H9 (cell line): ENCODE measurements around the gene TGM4. TPM values are rescaled to one million over a fixed set of nuclear protein-coding genes. Genes with fewer than 3 reads are reported as not detected.

Source experiments
- DNase-seq: peaks from one replicate; pipeline ENCODE4 v3.0.0-alpha.2; 2017
- H2AFZ ChIP-seq: one replicate; pipeline ENCODE4 v1.6.1; 2013; ENCODE audit warnings: mild to moderate bottlenecking, low read length, control low read depth, moderate library complexity
- H2AK5ac ChIP-seq: 2 replicates; pipeline ENCODE4 v1.6.1; 2013; ENCODE audit warnings: low read length, control low read depth, mixed read lengths; ENCODE audit not compliant: insufficient read length
- H2BK120ac ChIP-seq: one replicate; pipeline ENCODE4 v1.6.1; 2013; ENCODE audit warnings: low read depth, mild to moderate bottlenecking, low read length, control low read depth, inconsistent platforms; ENCODE audit not compliant: poor library complexity, severe bottlenecking
- H2BK12ac ChIP-seq: 2 replicates; pipeline ENCODE4 v1.6.1; 2013; ENCODE audit warnings: low read length, control low read depth, mixed read lengths, low read depth; ENCODE audit not compliant: insufficient read length
- H2BK15ac ChIP-seq: 2 replicates; pipeline ENCODE4 v1.6.1; 2013; ENCODE audit warnings: low read depth, low read length, control low read depth
- H2BK20ac ChIP-seq: one replicate; pipeline ENCODE4 v1.6.1; 2013; ENCODE audit warnings: low read depth, mild to moderate bottlenecking, low read length, control low read depth, inconsistent platforms; ENCODE audit not compliant: poor library complexity, severe bottlenecking
- H2BK5ac ChIP-seq: 2 replicates; pipeline ENCODE4 v1.6.1; 2013; ENCODE audit warnings: low read length, control low read depth, mixed read lengths; ENCODE audit not compliant: insufficient read length
- H3K14ac ChIP-seq: 2 replicates; pipeline ENCODE4 v1.6.1; 2013; ENCODE audit warnings: low read length, control low read depth; ENCODE audit not compliant: insufficient read depth
- H3K18ac ChIP-seq: 2 replicates; pipeline ENCODE4 v1.6.1; 2013; ENCODE audit warnings: low read depth, mild to moderate bottlenecking, mixed read lengths, low read length, control low read depth; ENCODE audit not compliant: insufficient read length
- H3K23ac ChIP-seq: 2 replicates; pipeline ENCODE4 v1.6.1; 2013; ENCODE audit warnings: low read length, control low read depth, mixed read lengths, low read depth; ENCODE audit not compliant: insufficient read length
- H3K23me2 ChIP-seq: 2 replicates; pipeline ENCODE4 v1.6.1; 2013; ENCODE audit warnings: low read depth, mild to moderate bottlenecking, mixed read lengths, low read length, control low read depth; ENCODE audit not compliant: insufficient read length, poor library complexity, severe bottlenecking
- H3K27ac ChIP-seq: 2 replicates; pipeline ENCODE4 v1.5.1; 2013; ENCODE audit warnings: low read length, control low read depth, mixed read lengths, low read depth; ENCODE audit not compliant: insufficient read length
- H3K27me3 ChIP-seq: 2 replicates; pipeline ENCODE4 v1.6.1; 2013; ENCODE audit warnings: low read length, control low read depth, inconsistent platforms; ENCODE audit not compliant: insufficient read depth
- H3K4ac ChIP-seq: 2 replicates; pipeline ENCODE4 v1.6.1; 2013; ENCODE audit warnings: low read depth, mild to moderate bottlenecking, control low read depth, inconsistent platforms, low read length, moderate library complexity
- H3K4me1 ChIP-seq: 2 replicates; pipeline ENCODE4 v1.6.1; 2013; ENCODE audit warnings: low read length, control low read depth, inconsistent platforms; ENCODE audit not compliant: insufficient read depth
- H3K4me2 ChIP-seq: 2 replicates; pipeline ENCODE4 v1.6.1; 2013; ENCODE audit warnings: low read length, control low read depth, mixed read lengths; ENCODE audit not compliant: insufficient read length, insufficient read depth
- H3K56ac ChIP-seq: 2 replicates; pipeline ENCODE4 v1.6.1; 2013; ENCODE audit warnings: low read depth, mild to moderate bottlenecking, mixed read lengths, low read length, control low read depth; ENCODE audit not compliant: insufficient read length
- H3K79me1 ChIP-seq: 2 replicates; pipeline ENCODE4 v1.6.1; 2013; ENCODE audit warnings: low read depth, mild to moderate bottlenecking, moderate library complexity, low read length, control low read depth, inconsistent platforms; ENCODE audit not compliant: insufficient read depth, poor library complexity, severe bottlenecking
- H3K79me2 ChIP-seq: 2 replicates; pipeline ENCODE4 v1.6.1; 2013; ENCODE audit warnings: low read length, control low read depth, inconsistent platforms; ENCODE audit not compliant: insufficient read depth
- H3K9ac ChIP-seq: 2 replicates; pipeline ENCODE4 v1.6.1; 2013; ENCODE audit warnings: low read length, control low read depth, mixed read lengths; ENCODE audit not compliant: insufficient read length; ENCODE audit errors: extremely low read depth
- H3K9me3 ChIP-seq: one replicate; pipeline ENCODE4 v1.6.1; 2013; ENCODE audit warnings: low read depth, low read length, inconsistent platforms; ENCODE audit not compliant: control insufficient read depth
- H3T11ph ChIP-seq: one replicate; pipeline ENCODE4 v1.6.1; 2013; ENCODE audit warnings: mild to moderate bottlenecking, low read length, control low read depth, inconsistent platforms
- H4K20me1 ChIP-seq: one replicate; pipeline ENCODE4 v1.6.1; 2013; ENCODE audit not compliant: control insufficient read depth, insufficient read length, insufficient read depth
- H4K5ac ChIP-seq: 2 replicates; pipeline ENCODE4 v1.6.1; 2013; ENCODE audit warnings: low read depth, mild to moderate bottlenecking, mixed read lengths, low read length, control low read depth; ENCODE audit not compliant: insufficient read length
- H4K8ac ChIP-seq: replicated peaks from 2 replicates; pipeline ENCODE4 v1.6.1; 2013; ENCODE audit warnings: low read length, control low read depth, mixed read lengths, low read depth; ENCODE audit not compliant: insufficient read length
- H4K91ac ChIP-seq: 2 replicates; pipeline ENCODE4 v1.6.1; 2013; ENCODE audit warnings: low read depth, mild to moderate bottlenecking, moderate library complexity, mixed read lengths, low read length, control low read depth; ENCODE audit not compliant: insufficient read length
- H3K27ac Mint-ChIP-seq, 3 experiments: 2 replicates in 2 of 3; 3 replicates in 1 of 3; pipeline ENCODE4 v1.8.0; 2020 to 2021; ENCODE audit warnings: mixed read lengths in 3 of 3, mild to moderate bottlenecking in 1 of 3, moderate library complexity in 1 of 3
- H3K27me3 Mint-ChIP-seq: 2 replicates; pipeline ENCODE4 v1.8.0; 2021; ENCODE audit warnings: low read depth, mild to moderate bottlenecking, moderate library complexity, mixed read lengths
- H3K36me3 Mint-ChIP-seq, 3 experiments: 2 replicates in 2 of 3; 3 replicates in 1 of 3; pipeline ENCODE4 v1.8.0; 2020 to 2021; ENCODE audit warnings: low read depth in 3 of 3, mixed read lengths in 3 of 3; ENCODE audit not compliant: insufficient read depth in 1 of 3
- H3K4me1 Mint-ChIP-seq, 2 experiments: 2 replicates each; pipeline ENCODE4 v1.8.0; 2020; ENCODE audit warnings: mixed read lengths in 2 of 2
- H3K4me3 Mint-ChIP-seq, 2 experiments: 2 replicates in 1 of 2; 3 replicates in 1 of 2; pipeline ENCODE4 v1.8.0; 2020 to 2021; ENCODE audit warnings: mild to moderate bottlenecking in 2 of 2, mixed read lengths in 2 of 2, moderate library complexity in 1 of 2
- H3K9me3 Mint-ChIP-seq, 2 experiments: 2 replicates in 1 of 2; 3 replicates in 1 of 2; pipeline ENCODE4 v1.8.0; 2020; ENCODE audit warnings: mild to moderate bottlenecking in 2 of 2, mixed read lengths in 2 of 2, moderate library complexity in 1 of 2
- WGBS: extraction: QIAGEN DNeasy Blood & Tissue Kit; methylation state at CpG from one replicate; pipeline ENCODE4 v1.1.7; 2013; ENCODE audit warnings: missing lambda C conversion rate, low lambda C conversion rate, mixed read lengths; ENCODE audit not compliant: insufficient read length; ENCODE audit errors: extremely low coverage; 5-methylcytosine and 5-hydroxymethylcytosine counted together
- total RNA-seq: library from RNA; stranded (reverse); gene quantifications from 2 replicates; pipeline ENCODE4 v1.2.1, GENCODE V29; 2021
- TF ChIP-seq, protein P1 (sequence below): fragments of 200-600 bp; sonication (generic); conservative IDR thresholded peaks from 3 replicates; pipeline ENCODE4 v1.8.0; 2021; ENCODE audit warnings: antibody characterized with exemption, mild to moderate bottlenecking

The TGM4 gene
- total RNA-seq, 1 experiment from 2014 or later, result not detected

DNA sequence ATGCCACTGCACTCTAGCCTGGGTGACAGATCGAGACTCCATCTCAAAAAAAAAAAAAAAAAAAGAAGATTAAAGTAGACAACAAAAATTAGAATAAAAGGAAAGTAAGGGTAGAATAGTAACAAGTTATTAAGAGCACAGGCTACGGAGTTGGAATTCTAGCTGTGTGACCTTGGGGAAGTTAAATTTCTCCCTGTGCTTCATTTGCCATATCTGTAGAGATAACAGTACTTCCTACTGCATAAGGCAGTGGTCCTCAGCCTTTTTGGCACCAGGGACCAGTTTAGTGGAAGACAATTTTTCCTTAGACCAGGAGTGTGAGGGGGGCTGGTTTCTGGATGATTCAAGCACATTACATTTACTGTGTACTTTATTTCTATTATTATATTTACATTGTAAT is 41.4 kb upstream of the TGM4 start:
- Histone ChIP-seq H2BK15ac (no peak overlapping the region), H3K14ac (no peak overlapping the region), H2BK20ac (no peak overlapping the region), H3K23me2 (no peaks in the 10 kb centered on the region), H3K4ac (no peak overlapping the region), H3K4me1 (no peaks in the 10 kb centered on the region), H3K27me3 (no peaks in the 10 kb centered on the region), H3T11ph (no peak overlapping the region), H4K91ac (no peak overlapping the region), H3K9ac (no peak overlapping the region), H2AFZ (no peak overlapping the region), H3K4me2 (no peak overlapping the region), H2BK120ac (no peak overlapping the region), H4K5ac (no peak overlapping the region), H3K56ac (no peak overlapping the region), H2AK5ac (no peak overlapping the region), H4K20me1 (no peaks in the 10 kb centered on the region), H4K8ac (no peak overlapping the region), H2BK5ac (no peak overlapping the region), H3K18ac (no peak overlapping the region), H3K27ac (no peak overlapping the region), H3K9me3 (peaks cover 7% of the 10 kb centered on the region), H2BK12ac (no peak overlapping the region), H3K79me2 (no peaks in the 10 kb centered on the region), H3K23ac (no peak overlapping the region), H3K79me1 (no peaks in the 10 kb centered on the region)
- peaks cover 43 to 73% (median 63%) of the 10 kb centered on the region in 3 experiments for H3K36me3 Mint-ChIP-seq
- no peak for DNase-seq
- H3K27me3 Mint-ChIP-seq, result no peaks in the 10 kb centered on the region
- no peak overlapping the region for H3K27ac Mint-ChIP-seq
- H3K4me3 Mint-ChIP-seq, result no peak overlapping the region
- H3K4me1 Mint-ChIP-seq, result no peaks in the 10 kb centered on the region
- H3K9me3 Mint-ChIP-seq, result peaks cover 0 to 12% of the 10 kb centered on the region in 2 experiments; a peak in 3 of 5 replicates
- TF ChIP-seq, protein P1, sequence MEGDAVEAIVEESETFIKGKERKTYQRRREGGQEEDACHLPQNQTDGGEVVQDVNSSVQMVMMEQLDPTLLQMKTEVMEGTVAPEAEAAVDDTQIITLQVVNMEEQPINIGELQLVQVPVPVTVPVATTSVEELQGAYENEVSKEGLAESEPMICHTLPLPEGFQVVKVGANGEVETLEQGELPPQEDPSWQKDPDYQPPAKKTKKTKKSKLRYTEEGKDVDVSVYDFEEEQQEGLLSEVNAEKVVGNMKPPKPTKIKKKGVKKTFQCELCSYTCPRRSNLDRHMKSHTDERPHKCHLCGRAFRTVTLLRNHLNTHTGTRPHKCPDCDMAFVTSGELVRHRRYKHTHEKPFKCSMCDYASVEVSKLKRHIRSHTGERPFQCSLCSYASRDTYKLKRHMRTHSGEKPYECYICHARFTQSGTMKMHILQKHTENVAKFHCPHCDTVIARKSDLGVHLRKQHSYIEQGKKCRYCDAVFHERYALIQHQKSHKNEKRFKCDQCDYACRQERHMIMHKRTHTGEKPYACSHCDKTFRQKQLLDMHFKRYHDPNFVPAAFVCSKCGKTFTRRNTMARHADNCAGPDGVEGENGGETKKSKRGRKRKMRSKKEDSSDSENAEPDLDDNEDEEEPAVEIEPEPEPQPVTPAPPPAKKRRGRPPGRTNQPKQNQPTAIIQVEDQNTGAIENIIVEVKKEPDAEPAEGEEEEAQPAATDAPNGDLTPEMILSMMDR, result no peak
- WGBS, result no CpG with 5 or more reads among the region's 2 CpGs
